Measurements from ENCODE around the gene IL17REL.

IL17REL gene

GRCh38 chr22:50019316-50019715, 6.8 kb upstream of the IL17REL start:
- Histone ChIP-seq H3K9me3 (ENCODE audit: control insufficient read depth, insufficient read depth, low read length) (no peaks in the 10 kb centered on the region), H3K27ac (ENCODE audit: low read length) (no peak overlapping the region), H3K4me1 (ENCODE audit: control insufficient read depth, insufficient read depth, low read length) (peaks cover 5% of the 10 kb centered on the region), H3K4me3 (ENCODE audit: low read length) (no peak overlapping the region), H3K36me3 (ENCODE audit: control insufficient read depth, insufficient read depth, low read length) (no peaks in the 10 kb centered on the region), H3K27me3 (ENCODE audit: control insufficient read depth, insufficient read depth, low read length) (peaks cover 7% of the 10 kb centered on the region; the same call in 1 of the 2 replicates)
- DNase-seq (ENCODE audit: low read depth, low spot score), result no peak
- WGBS (ENCODE audit: insufficient coverage, insufficient read length), result no CpG with 5 or more reads among the region's 3 CpGs

GRCh38 chr22:50018608-50019285, 6.2 kb upstream of the IL17REL start:
- Histone ChIP-seq H3K36me3 (ENCODE audit: control insufficient read depth, insufficient read depth, low read length) (no peaks in the 10 kb centered on the region), H3K9me3 (ENCODE audit: control insufficient read depth, insufficient read depth, low read length) (no peaks in the 10 kb centered on the region), H3K4me3 (ENCODE audit: low read length) (no peak overlapping the region), H3K27me3 (ENCODE audit: control insufficient read depth, insufficient read depth, low read length) (peaks cover 12% of the 10 kb centered on the region; the same call in 1 of the 2 replicates), H3K27ac (ENCODE audit: low read length) (no peak overlapping the region), H3K4me1 (ENCODE audit: control insufficient read depth, insufficient read depth, low read length) (peaks cover 5% of the 10 kb centered on the region)
- whole genome bisulfite sequencing (ENCODE audit: insufficient coverage, insufficient read length), result no CpG with 5 or more reads among the region's 11 CpGs
- no peak for DNase-seq (ENCODE audit: low read depth, low spot score)

- DNase-seq (ENCODE audit: low read depth, low spot score), result no peak
- peaks cover 5% of the 10 kb centered on the region for H3K4me1 ChIP-seq (ENCODE audit: control insufficient read depth, insufficient read depth, low read length)
- H3K4me3 ChIP-seq (ENCODE audit: low read length), result no peak overlapping the region
- H3K27ac ChIP-seq (ENCODE audit: low read length), result no peak overlapping the region
- H3K27me3 ChIP-seq (ENCODE audit: control insufficient read depth, insufficient read depth, low read length), result peaks cover 12% of the 10 kb centered on the region; the same call in 1 of the 2 replicates
- WGBS (ENCODE audit: insufficient coverage, insufficient read length), result no CpG with 5 or more reads among the region's 6 CpGs
- H3K36me3 ChIP-seq (ENCODE audit: control insufficient read depth, insufficient read depth, low read length), result no peaks in the 10 kb centered on the region
- H3K9me3 ChIP-seq (ENCODE audit: control insufficient read depth, insufficient read depth, low read length), result no peaks in the 10 kb centered on the region
Observed at GRCh38 chr22:50017701-50018224, 5.2 kb upstream of the IL17REL start.

GRCh38 chr22:50016988-50017700, 4.6 kb upstream of the IL17REL start:
- no peak overlapping the region for H3K27ac ChIP-seq (ENCODE audit: low read length)
- H3K36me3 ChIP-seq (ENCODE audit: control insufficient read depth, insufficient read depth, low read length), result no peaks in the 10 kb centered on the region
- peaks cover 6% of the 10 kb centered on the region for H3K4me1 ChIP-seq (ENCODE audit: control insufficient read depth, insufficient read depth, low read length)
- no CpG with 5 or more reads among the region's 21 CpGs for WGBS (ENCODE audit: insufficient coverage, insufficient read length)
- DNase-seq (ENCODE audit: low read depth, low spot score), result no peak
- peaks cover 14% of the 10 kb centered on the region; the same call in 1 of the 2 replicates for H3K27me3 ChIP-seq (ENCODE audit: control insufficient read depth, insufficient read depth, low read length)
- no peak overlapping the region for H3K4me3 ChIP-seq (ENCODE audit: low read length)
- no peaks in the 10 kb centered on the region for H3K9me3 ChIP-seq (ENCODE audit: control insufficient read depth, insufficient read depth, low read length)

- H3K27ac ChIP-seq (ENCODE audit: low read length), result no peak overlapping the region
- no peak overlapping the region for H3K4me3 ChIP-seq (ENCODE audit: low read length)
- WGBS (ENCODE audit: insufficient coverage, insufficient read length), result no CpG with 5 or more reads among the region's 20 CpGs
- H3K36me3 ChIP-seq (ENCODE audit: control insufficient read depth, insufficient read depth, low read length), result no peaks in the 10 kb centered on the region
- peaks cover 6% of the 10 kb centered on the region for H3K4me1 ChIP-seq (ENCODE audit: control insufficient read depth, insufficient read depth, low read length)
- no peaks in the 10 kb centered on the region for H3K9me3 ChIP-seq (ENCODE audit: control insufficient read depth, insufficient read depth, low read length)
- peaks cover 14% of the 10 kb centered on the region; the same call in 1 of the 2 replicates for H3K27me3 ChIP-seq (ENCODE audit: control insufficient read depth, insufficient read depth, low read length)
- DNase-seq (ENCODE audit: low read depth, low spot score), result no peak
Observed at GRCh38 chr22:50016308-50016987, 3.9 kb upstream of the IL17REL start.

GRCh38 chr22:50015451-50016307, 3.1 kb upstream of the IL17REL start:
- H3K36me3 ChIP-seq (ENCODE audit: control insufficient read depth, insufficient read depth, low read length), result no peaks in the 10 kb centered on the region; the same call in 1 of the 2 replicates
- H3K27me3 ChIP-seq (ENCODE audit: control insufficient read depth, insufficient read depth, low read length), result peaks cover 14% of the 10 kb centered on the region; the same call in 1 of the 2 replicates
- no peak overlapping the region for H3K27ac ChIP-seq (ENCODE audit: low read length)
- H3K4me1 ChIP-seq (ENCODE audit: control insufficient read depth, insufficient read depth, low read length), result peaks cover 8% of the 10 kb centered on the region
- WGBS (ENCODE audit: insufficient coverage, insufficient read length), result no CpG with 5 or more reads among the region's 30 CpGs
- no peak for DNase-seq (ENCODE audit: low read depth, low spot score)
- H3K9me3 ChIP-seq (ENCODE audit: control insufficient read depth, insufficient read depth, low read length), result no peaks in the 10 kb centered on the region
- H3K4me3 ChIP-seq (ENCODE audit: low read length), result no peak overlapping the region

GRCh38 chr22:50014655-50015401, 2.3 kb upstream of the IL17REL start:
- H3K27me3 ChIP-seq (ENCODE audit: control insufficient read depth, insufficient read depth, low read length), result peaks cover 14% of the 10 kb centered on the region; the same call in 1 of the 2 replicates
- no peaks in the 10 kb centered on the region; the same call in 1 of the 2 replicates for H3K36me3 ChIP-seq (ENCODE audit: control insufficient read depth, insufficient read depth, low read length)
- H3K4me3 ChIP-seq (ENCODE audit: low read length), result peak overlapping the region; percentile 19
- H3K9me3 ChIP-seq (ENCODE audit: control insufficient read depth, insufficient read depth, low read length), result no peaks in the 10 kb centered on the region
- H3K27ac ChIP-seq (ENCODE audit: low read length), result no peak overlapping the region
- no CpG with 5 or more reads among the region's 91 CpGs for WGBS (ENCODE audit: insufficient coverage, insufficient read length)
- H3K4me1 ChIP-seq (ENCODE audit: control insufficient read depth, insufficient read depth, low read length), result peaks cover 8% of the 10 kb centered on the region
- DNase-seq (ENCODE audit: low read depth, low spot score), result no peak

- DNase-seq (ENCODE audit: low read depth, low spot score), result no peak
- no peak overlapping the region for H3K27ac ChIP-seq (ENCODE audit: low read length)
- H3K27me3 ChIP-seq (ENCODE audit: control insufficient read depth, insufficient read depth, low read length), result peaks cover 14% of the 10 kb centered on the region; the same call in 1 of the 2 replicates
- WGBS (ENCODE audit: insufficient coverage, insufficient read length), result no CpG with 5 or more reads among the region's 16 CpGs
- peaks cover 8% of the 10 kb centered on the region for H3K4me1 ChIP-seq (ENCODE audit: control insufficient read depth, insufficient read depth, low read length)
- H3K9me3 ChIP-seq (ENCODE audit: control insufficient read depth, insufficient read depth, low read length), result no peaks in the 10 kb centered on the region
- no peak overlapping the region for H3K4me3 ChIP-seq (ENCODE audit: low read length)
- H3K36me3 ChIP-seq (ENCODE audit: control insufficient read depth, insufficient read depth, low read length), result no peaks in the 10 kb centered on the region; the same call in 1 of the 2 replicates
Observed at GRCh38 chr22:50014053-50014501, 1.5 kb upstream of the IL17REL start.

GRCh38 chr22:50011447-50012210, 936 bp downstream of the IL17REL start:
- Histone ChIP-seq H3K36me3 (ENCODE audit: control insufficient read depth, insufficient read depth, low read length) (no peaks in the 10 kb centered on the region; the same call in 1 of the 2 replicates), H3K4me1 (ENCODE audit: control insufficient read depth, insufficient read depth, low read length) (peaks cover 10% of the 10 kb centered on the region), H3K4me3 (ENCODE audit: low read length) (no peak overlapping the region), H3K27ac (ENCODE audit: low read length) (no peak overlapping the region), H3K27me3 (ENCODE audit: control insufficient read depth, insufficient read depth, low read length) (peaks cover 14% of the 10 kb centered on the region; the same call in 1 of the 2 replicates), H3K9me3 (ENCODE audit: control insufficient read depth, insufficient read depth, low read length) (no peaks in the 10 kb centered on the region)
- no CpG with 5 or more reads among the region's 18 CpGs for WGBS (ENCODE audit: insufficient coverage, insufficient read length)
- DNase-seq (ENCODE audit: low read depth, low spot score), result no peak
